ENCODE data around the gene LNX2. TPM values are rescaled to one million over a fixed set of nuclear protein-coding genes. Genes with fewer than 3 reads are reported as not detected.

Gene LNX2
- total RNA-seq, 1 donor from 2014 or later: 29.2 TPM

DNA sequence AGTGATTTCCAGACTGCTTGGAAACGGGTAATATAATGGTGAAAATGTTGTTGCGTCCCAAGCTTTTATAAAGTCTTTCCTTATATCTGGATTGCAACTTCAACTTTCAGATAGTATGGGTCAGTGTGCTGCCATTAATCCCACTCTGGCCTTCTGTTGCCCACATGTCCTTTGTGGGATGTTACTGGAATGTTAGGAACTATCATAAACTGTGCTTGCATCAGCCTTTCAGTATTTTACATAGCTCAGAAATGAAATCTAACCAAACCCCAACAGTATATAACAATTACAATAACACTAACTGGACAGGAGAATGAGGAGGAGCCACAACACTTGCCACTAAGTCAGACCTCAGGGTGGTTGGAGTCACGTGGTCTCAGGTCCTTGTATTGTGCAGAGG is 78.9 kb downstream of the LNX2 start:
- DNase-seq (ENCODE audit: low read depth) (no peak), FAIRE-seq (no peak)
- no peak overlapping the region for H3K4me3 ChIP-seq (ENCODE audit: low read depth, low read length)
- TF ChIP-seq, protein P1, sequence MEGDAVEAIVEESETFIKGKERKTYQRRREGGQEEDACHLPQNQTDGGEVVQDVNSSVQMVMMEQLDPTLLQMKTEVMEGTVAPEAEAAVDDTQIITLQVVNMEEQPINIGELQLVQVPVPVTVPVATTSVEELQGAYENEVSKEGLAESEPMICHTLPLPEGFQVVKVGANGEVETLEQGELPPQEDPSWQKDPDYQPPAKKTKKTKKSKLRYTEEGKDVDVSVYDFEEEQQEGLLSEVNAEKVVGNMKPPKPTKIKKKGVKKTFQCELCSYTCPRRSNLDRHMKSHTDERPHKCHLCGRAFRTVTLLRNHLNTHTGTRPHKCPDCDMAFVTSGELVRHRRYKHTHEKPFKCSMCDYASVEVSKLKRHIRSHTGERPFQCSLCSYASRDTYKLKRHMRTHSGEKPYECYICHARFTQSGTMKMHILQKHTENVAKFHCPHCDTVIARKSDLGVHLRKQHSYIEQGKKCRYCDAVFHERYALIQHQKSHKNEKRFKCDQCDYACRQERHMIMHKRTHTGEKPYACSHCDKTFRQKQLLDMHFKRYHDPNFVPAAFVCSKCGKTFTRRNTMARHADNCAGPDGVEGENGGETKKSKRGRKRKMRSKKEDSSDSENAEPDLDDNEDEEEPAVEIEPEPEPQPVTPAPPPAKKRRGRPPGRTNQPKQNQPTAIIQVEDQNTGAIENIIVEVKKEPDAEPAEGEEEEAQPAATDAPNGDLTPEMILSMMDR (IDR thresholded peaks at IDR 0.05; ENCODE audit: insufficient read depth, low read length, severe bottlenecking): no peak
- H3K27me3 ChIP-seq (ENCODE audit: control insufficient read depth, insufficient read depth, low read length): no peaks in the 10 kb centered on the region
- peaks cover 2% of the 10 kb centered on the region for H3K36me3 ChIP-seq (ENCODE audit: control insufficient read depth, insufficient read depth, low read length)

DNA sequence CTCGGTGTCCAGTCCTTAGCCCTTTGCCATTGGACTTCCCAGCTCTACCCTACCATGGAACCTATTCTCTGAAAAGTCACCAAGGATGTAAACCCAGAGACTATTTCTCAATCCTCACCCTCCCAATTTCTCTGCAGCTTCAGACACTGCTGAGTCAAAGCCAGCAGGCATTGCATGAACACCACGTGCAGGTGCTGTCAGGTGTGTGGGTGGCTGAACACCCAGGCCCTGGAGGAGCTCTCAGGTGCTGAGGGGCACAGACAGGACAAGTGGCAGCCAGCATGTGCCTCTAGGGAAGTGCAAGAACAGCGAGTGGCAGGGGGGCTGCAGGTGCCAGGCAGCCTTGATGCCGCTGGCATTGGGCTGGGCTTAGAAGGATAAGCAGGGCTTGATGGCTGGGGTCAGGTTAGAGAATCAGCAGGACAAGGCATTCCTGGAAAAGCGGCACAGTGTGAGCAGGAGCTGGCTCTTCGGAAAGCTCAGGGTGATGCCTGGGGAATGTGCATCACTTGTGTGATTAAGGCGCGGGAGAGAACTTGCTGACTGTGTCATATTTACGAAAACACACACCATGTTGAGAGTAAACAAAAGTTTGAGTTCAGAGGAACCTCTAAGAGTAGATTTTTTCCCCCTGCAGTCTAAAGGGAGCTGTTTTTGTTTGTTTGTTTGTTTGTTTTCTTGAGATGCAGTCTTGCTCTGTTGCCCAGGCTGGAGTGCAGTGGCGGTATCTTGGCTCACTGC is 83.8 kb downstream of the LNX2 start:
- FAIRE-seq (peak; percentile 18), DNase-seq (ENCODE audit: low read depth) (peak; percentile 74)
- Histone ChIP-seq H3K36me3 (ENCODE audit: control insufficient read depth, insufficient read depth, low read length) (no peaks in the 10 kb centered on the region), H3K27me3 (ENCODE audit: control insufficient read depth, insufficient read depth, low read length) (no peaks in the 10 kb centered on the region), H3K4me3 (ENCODE audit: low read depth, low read length) (no peak overlapping the region)
- TF ChIP-seq, protein P1 (IDR thresholded peaks at IDR 0.05; ENCODE audit: insufficient read depth, low read length, severe bottlenecking): no peak

GRCh38 chr13:27535546-27535945 is 84.8 kb downstream of the LNX2 start:
- TF ChIP-seq, protein P1 (IDR thresholded peaks at IDR 0.05; ENCODE audit: insufficient read depth, low read length, severe bottlenecking): no peak
- FAIRE-seq (peak; percentile 81), DNase-seq (ENCODE audit: low read depth) (peak; percentile 33)

DNA sequence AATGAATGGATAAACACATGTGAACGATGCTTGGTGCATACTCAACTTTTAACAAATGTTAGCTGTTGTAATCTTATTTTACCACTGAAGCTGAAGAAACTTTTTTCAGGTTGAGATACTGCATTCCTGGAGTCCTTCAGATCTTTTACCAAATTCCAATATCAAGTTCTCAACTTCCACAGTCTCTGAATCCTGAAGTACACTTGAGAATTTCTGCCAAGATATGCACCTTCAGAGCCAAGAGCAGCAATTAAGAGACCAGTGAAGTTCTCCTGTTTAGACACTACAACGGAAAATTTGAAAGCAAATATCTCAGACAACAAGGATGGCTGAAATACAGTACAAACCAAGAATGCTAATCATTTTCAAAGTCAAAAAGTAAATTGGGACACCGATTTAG is 85.3 kb downstream of the LNX2 start:
- no peaks in the 10 kb centered on the region for H3K27me3 ChIP-seq (ENCODE audit: control insufficient read depth, insufficient read depth, low read length)
- H3K4me3 ChIP-seq (ENCODE audit: low read depth, low read length): no peak overlapping the region
- TF ChIP-seq, protein P1 (IDR thresholded peaks at IDR 0.05; ENCODE audit: insufficient read depth, low read length, severe bottlenecking): no peak
- DNase-seq (ENCODE audit: low read depth) (no peak), FAIRE-seq (no peak)
- H3K36me3 ChIP-seq (ENCODE audit: control insufficient read depth, insufficient read depth, low read length): no peaks in the 10 kb centered on the region

More at GRCh38 chr13:27535546-27535945, 84.8 kb downstream of the LNX2 start:
- H3K4me3 ChIP-seq (ENCODE audit: low read depth, low read length): no peak overlapping the region
- no peaks in the 10 kb centered on the region for H3K36me3 ChIP-seq (ENCODE audit: control insufficient read depth, insufficient read depth, low read length)
- no peaks in the 10 kb centered on the region for H3K27me3 ChIP-seq (ENCODE audit: control insufficient read depth, insufficient read depth, low read length)

DNA sequence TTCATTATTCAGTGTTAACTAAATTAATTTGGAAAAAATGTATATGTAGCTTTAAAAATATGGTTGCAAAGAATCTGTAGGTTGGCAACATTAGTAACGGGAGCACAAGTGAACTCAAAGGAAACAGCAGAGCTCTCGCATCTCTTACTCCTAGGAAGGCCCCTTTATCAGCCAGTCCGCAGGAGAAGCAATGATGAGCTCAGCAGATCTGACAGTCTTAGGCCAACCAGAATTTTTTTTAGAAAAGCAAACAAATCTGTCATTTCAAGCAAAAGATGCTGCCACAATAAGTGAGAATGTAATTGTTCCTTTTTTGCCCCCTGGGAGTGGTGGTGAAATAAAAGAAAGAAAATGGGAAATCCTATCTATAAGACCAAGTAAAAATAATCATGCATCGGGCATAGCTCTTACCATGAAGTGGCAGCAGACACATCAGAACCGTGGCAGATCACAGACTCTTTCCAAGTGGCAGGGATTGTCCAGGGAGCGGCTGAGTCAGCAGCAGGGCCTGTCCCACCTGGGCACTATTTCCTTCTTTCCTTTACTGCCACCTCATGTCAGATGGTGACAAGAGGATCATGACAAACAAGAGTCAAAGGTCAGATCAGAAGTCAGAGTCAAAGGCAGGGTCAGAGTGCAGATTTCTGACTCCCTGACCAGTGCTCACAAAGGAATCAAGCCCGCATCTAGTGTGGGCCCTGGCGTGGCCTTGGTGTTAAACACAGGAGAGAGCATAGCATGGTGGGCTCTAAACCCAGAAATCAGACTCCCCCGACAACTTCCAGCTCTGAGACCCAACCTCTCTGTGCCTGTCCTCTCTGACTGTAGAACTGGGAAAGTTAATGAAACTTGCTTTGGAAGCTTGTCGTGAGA is 86.0 kb downstream of the LNX2 start:
- H3K36me3 ChIP-seq (ENCODE audit: control insufficient read depth, insufficient read depth, low read length): no peaks in the 10 kb centered on the region
- H3K27me3 ChIP-seq (ENCODE audit: control insufficient read depth, insufficient read depth, low read length): no peaks in the 10 kb centered on the region
- TF ChIP-seq, protein P1 (IDR thresholded peaks at IDR 0.05; ENCODE audit: insufficient read depth, low read length, severe bottlenecking): no peak
- DNase-seq (ENCODE audit: low read depth): no peak
- peak; percentile 13 for FAIRE-seq
- H3K4me3 ChIP-seq (ENCODE audit: low read depth, low read length): no peak overlapping the region
